ENCODE data around the gene CCNT2. TPM values are rescaled to one million over a fixed set of nuclear protein-coding genes. Genes with fewer than 3 reads are reported as not detected.
"Not testable (repeated sequence)": the region's sequence is repeated elsewhere in the genome, so short reads cannot be mapped to it uniquely, and the experiment has no call there.

CCNT2 gene
- total RNA-seq, 3 donors from 2014 or later: 37.9 to 51.7 (median 46.7) TPM

DNA sequence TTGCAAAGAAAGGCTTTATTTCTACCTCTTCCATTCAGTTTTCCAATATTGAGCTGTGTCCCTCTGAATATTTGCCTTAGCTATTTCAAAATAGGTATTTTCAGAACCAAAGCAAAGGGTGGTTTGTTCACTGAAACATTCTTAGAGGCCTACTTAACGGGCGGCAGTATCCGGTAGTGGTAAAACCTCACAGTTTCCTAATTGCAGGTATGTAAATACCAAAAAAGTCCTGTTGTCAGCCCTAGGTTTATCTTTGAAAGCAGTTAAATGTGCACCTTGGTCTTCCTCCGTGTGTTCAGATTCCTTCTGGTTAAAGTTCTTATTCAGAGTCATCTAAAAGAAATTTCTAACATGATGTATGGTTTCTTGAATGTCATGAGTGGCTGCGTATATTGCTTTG, 38.9 kb downstream of the CCNT2 start:
- intact Hi-C loops (cut with DNase I, micrococcal nuclease): no loop called here
- no peaks in the 10 kb centered on the region for H3K36me3 ChIP-seq (ENCODE audit: low read depth)
- no peak for DNase-seq
- ATAC-seq: peak; percentile 56
- H3K4me1 ChIP-seq (ENCODE audit: low read depth): peaks cover 5% of the 10 kb centered on the region
- H3K4me3 ChIP-seq: no peak overlapping the region
- TF ChIP-seq CTCF (IDR thresholded peaks at IDR 0.05): no peak
- no peaks in the 10 kb centered on the region for H3K9me3 ChIP-seq

- intact Hi-C loops (cut with DNase I, micrococcal nuclease); DNase-seq; H3K4me1 ChIP-seq (ENCODE audit: low read depth); H3K9me3 ChIP-seq; ATAC-seq; H3K4me3 ChIP-seq; H3K36me3 ChIP-seq (ENCODE audit: low read depth): not testable (repeated sequence)
Measured at GRCh38 chr2:134967166-134967565, 48.5 kb downstream of the CCNT2 start.

GRCh38 chr2:134973241-134974138, 54.9 kb downstream of the CCNT2 start:
- Histone ChIP-seq H3K4me3 (no peak overlapping the region), H3K36me3 (ENCODE audit: low read depth) (no peaks in the 10 kb centered on the region), H3K9me3 (peaks cover 23% of the 10 kb centered on the region), H3K4me1 (ENCODE audit: low read depth) (no peaks in the 10 kb centered on the region)
- ATAC-seq (no peak), DNase-seq (no peak)
- TF ChIP-seq CTCF (IDR thresholded peaks at IDR 0.05): no peak
- intact Hi-C loops (cut with DNase I, micrococcal nuclease): no loop called here

DNA sequence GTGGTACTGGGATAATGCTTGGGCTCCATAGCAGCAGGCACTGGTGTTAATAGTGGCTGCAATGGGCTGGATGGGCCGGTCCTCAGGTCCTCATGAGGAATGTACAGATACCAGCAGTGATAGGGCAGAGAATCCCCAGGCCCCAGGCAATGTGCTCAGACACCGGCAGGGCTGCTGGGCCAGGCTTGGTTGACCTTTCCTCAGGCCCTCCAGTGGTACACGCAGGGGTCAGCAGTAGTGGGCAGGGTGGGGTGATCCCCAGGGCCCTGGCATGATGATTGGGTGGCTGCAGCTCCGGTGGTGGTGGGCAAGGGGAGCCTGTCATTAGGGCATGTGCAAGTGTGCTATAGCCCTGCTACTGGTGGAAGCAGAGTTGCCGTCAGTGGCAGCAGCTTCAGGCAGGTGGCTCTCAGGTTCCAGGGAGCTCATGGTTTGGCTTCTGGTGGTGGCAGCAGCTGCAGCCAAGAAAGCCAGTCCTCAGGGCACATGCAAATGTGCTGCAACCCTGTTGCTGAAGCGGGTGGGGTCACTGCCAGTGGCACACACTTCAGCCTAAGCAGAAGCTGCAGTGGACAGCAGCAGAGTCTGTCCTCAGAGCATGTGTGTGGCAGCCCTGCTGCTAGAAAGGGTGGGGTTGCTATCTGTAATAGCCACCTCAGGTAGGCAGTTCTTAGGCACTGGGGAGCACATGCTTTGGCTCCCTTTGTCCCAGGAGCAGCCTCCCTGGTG, 56.8 kb downstream of the CCNT2 start:
- H3K4me1 ChIP-seq (ENCODE audit: low read depth): no peaks in the 10 kb centered on the region
- DNase-seq (peak in 1 of 3 donors; percentile 35), ATAC-seq (peak; percentile 62)
- TF ChIP-seq CTCF (IDR thresholded peaks at IDR 0.05): no peak
- intact Hi-C loops (cut with DNase I, micrococcal nuclease): no loop called here
- peaks cover 17% of the 10 kb centered on the region for H3K9me3 ChIP-seq
- no peak overlapping the region for H3K4me3 ChIP-seq
- H3K36me3 ChIP-seq (ENCODE audit: low read depth): no peaks in the 10 kb centered on the region

DNA sequence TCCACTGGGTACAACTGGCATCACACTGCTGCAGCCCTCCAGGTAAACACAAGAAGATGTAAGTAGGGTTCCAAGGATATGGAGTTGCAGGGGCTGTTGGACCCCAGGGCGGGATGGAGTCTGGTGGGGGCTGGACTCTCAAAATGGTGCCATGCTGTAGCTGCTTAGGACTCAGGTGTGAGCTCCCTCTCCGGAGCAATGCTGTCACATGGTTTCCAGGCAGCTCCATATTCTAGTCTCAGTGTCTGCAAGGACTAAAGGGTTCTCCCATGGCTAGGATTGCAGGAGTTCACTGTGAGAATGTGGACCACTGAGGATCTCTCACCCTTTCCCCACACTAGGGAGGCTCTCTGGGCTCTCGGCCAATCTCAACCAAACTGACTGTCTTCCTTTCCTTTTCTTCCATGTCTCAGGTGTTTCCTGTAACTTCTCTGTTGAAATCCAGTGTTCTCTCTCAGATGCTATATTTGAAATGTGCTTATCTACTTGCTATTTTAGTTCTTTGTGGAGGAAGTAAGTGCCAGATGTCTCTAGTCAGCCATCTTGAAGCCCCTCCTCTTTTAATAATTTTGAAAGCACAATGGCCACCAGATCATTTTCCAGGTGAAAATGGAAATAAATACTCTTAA, 57.6 kb downstream of the CCNT2 start:
- peaks cover 17% of the 10 kb centered on the region for H3K9me3 ChIP-seq
- intact Hi-C loops (cut with DNase I, micrococcal nuclease): no loop called here
- H3K4me3 ChIP-seq: no peak overlapping the region
- H3K36me3 ChIP-seq (ENCODE audit: low read depth): no peaks in the 10 kb centered on the region
- no peak for DNase-seq
- no peak for ATAC-seq
- no peak for TF ChIP-seq CTCF (IDR thresholded peaks at IDR 0.05)
- no peaks in the 10 kb centered on the region for H3K4me1 ChIP-seq (ENCODE audit: low read depth)

GRCh38 chr2:134977104-134977503, 58.5 kb downstream of the CCNT2 start:
- H3K4me3 ChIP-seq; H3K4me1 ChIP-seq (ENCODE audit: low read depth); DNase-seq; H3K36me3 ChIP-seq (ENCODE audit: low read depth); ATAC-seq; intact Hi-C loops (cut with DNase I, micrococcal nuclease): not testable (repeated sequence)
- H3K9me3 ChIP-seq: peaks cover 17% of the 10 kb centered on the region

Measured in mucosa of descending colon (tissue), 3 donors.